Adrenal gland (tissue), 5 donors: ENCODE measurements around the gene LRRC59.

Source experiments
- CTCF ChIP-seq, 6 experiments: fragments of 450-650 bp in 4 of 6; fragments of 200-600 bp in 2 of 6; sonication (generic) in 1 of 6; IDR thresholded peaks; 1 replicate in 5 of 6; 2 replicates in 1 of 6; pipeline versions ENCODE4 v1.5.1 to v1.8.0; 2016 to 2021; ENCODE audit warnings: antibody characterized with exemption in 6 of 6, mild to moderate bottlenecking in 2 of 6, moderate library complexity in 1 of 6
- POLR2A ChIP-seq, 2 donors: fragments of 450-650 bp; IDR thresholded peaks; one replicate each; pipeline ENCODE4 v1.6.1; 2017; ENCODE audit warnings: antibody characterized with exemption in 2 of 2, mild to moderate bottlenecking in 2 of 2, moderate library complexity in 1 of 2
- donor health status: DM: no; HTN: no; CAD: no.

GRCh38 chr17:50353600-50354195, 43.6 kb downstream of the LRRC59 start:
- no peak for TF ChIP-seq CTCF (IDR thresholded peaks at IDR 0.05)
- no peak for TF ChIP-seq POLR2A (IDR thresholded peaks at IDR 0.05)
